HPDE6-E6E7 (cell line): Measurements from ENCODE around the gene XCR1.
"Not testable (repeated sequence)": the region's sequence is repeated elsewhere in the genome, so short reads cannot be mapped to it uniquely, and the experiment has no call there.

Experiments
- DNase-seq: peaks from one replicate; pipeline ENCODE4 v3.0.0; 2011; ENCODE audit warnings: missing footprints; ENCODE audit errors: extremely low spot score

Gene XCR1

GRCh38 chr3:46027021-46027705, at the start of gene XCR1:
Gene XCR1, minus strand, starts transcription at chr3:46027483. Its CDS starts 5,536 bp downstream, at chr3:46021947.
- DNase-seq: no peak

GRCh38 chr3:46076606-46077005, 49.3 kb upstream of the XCR1 start:
- no peak for DNase-seq

- DNase-seq: no peak
Observed at GRCh38 chr3:46075816-46076215, 48.5 kb upstream of the XCR1 start.

- no peak for DNase-seq
Observed at GRCh38 chr3:46071222-46071858, 44.1 kb upstream of the XCR1 start.

- no peak for DNase-seq
Observed at GRCh38 chr3:46070595-46071093, 43.4 kb upstream of the XCR1 start.

GRCh38 chr3:46068501-46068900, 41.2 kb upstream of the XCR1 start:
- DNase-seq: no peak

GRCh38 chr3:46067401-46067800, 40.1 kb upstream of the XCR1 start:
- DNase-seq: no peak

- no peak for DNase-seq
Observed at GRCh38 chr3:46065750-46066256, 38.5 kb upstream of the XCR1 start.

- no peak for DNase-seq
Observed at GRCh38 chr3:46065294-46065705, 38.0 kb upstream of the XCR1 start.

GRCh38 chr3:46062679-46063078, 35.4 kb upstream of the XCR1 start:
- DNase-seq: no peak

- no peak for DNase-seq
Observed at GRCh38 chr3:46061887-46062286, 34.6 kb upstream of the XCR1 start.

GRCh38 chr3:46061108-46061720, 33.9 kb upstream of the XCR1 start:
- no peak for DNase-seq

- DNase-seq: no peak
Observed at GRCh38 chr3:46060551-46060950, 33.3 kb upstream of the XCR1 start.

- DNase-seq: no peak
Observed at GRCh38 chr3:46059432-46059831, 32.1 kb upstream of the XCR1 start.

- DNase-seq: no peak
Observed at GRCh38 chr3:46058981-46059380, 31.7 kb upstream of the XCR1 start.

- no peak for DNase-seq
Observed at GRCh38 chr3:46057716-46058115, 30.4 kb upstream of the XCR1 start.

- DNase-seq: no peak
Observed at GRCh38 chr3:46056686-46057085, 29.4 kb upstream of the XCR1 start.

- DNase-seq: not testable (repeated sequence)
Observed at GRCh38 chr3:46053761-46054515, 26.7 kb upstream of the XCR1 start.

- not testable (repeated sequence) for DNase-seq
Observed at GRCh38 chr3:46053265-46053664, 26.0 kb upstream of the XCR1 start.

GRCh38 chr3:46052531-46052930, 25.2 kb upstream of the XCR1 start:
- DNase-seq: no peak

- DNase-seq: no peak
Observed at GRCh38 chr3:46049093-46049492, 21.8 kb upstream of the XCR1 start.

GRCh38 chr3:46046231-46046630, 18.9 kb upstream of the XCR1 start:
- not testable (repeated sequence) for DNase-seq
